K562 (cell line): ENCODE results near the gene TGFBR3L. TPM values are rescaled to one million over a fixed set of nuclear protein-coding genes. Genes with fewer than 3 reads are reported as not detected.
A peak's percentile ranks its signal among the peaks of the same experiment; 100 is the strongest.

Experiments
- BRF1 ChIP-seq: IDR thresholded peaks from 3 replicates; pipeline ENCODE4 v1.6.1; 2011; ENCODE audit warnings: borderline replicate concordance, mild to moderate bottlenecking; ENCODE audit not compliant: insufficient read length; ENCODE audit errors: extremely low read depth
- CSDE1 ChIP-seq, 2 experiments: fragments of 450-650 bp; IDR thresholded peaks; 2 replicates each; pipeline ENCODE4 v1.6.1; 2016; ENCODE audit warnings: mild to moderate bottlenecking in 1 of 2
- DPF2 ChIP-seq: fragments of 450-650 bp; IDR thresholded peaks from 2 replicates; pipeline ENCODE4 v1.6.1; 2016
- FOXJ3 ChIP-seq: sonication (generic); formaldehyde crosslinking; IDR thresholded peaks from 2 replicates; pipeline ENCODE4 v1.4.0; 2020; ENCODE audit warnings: mild to moderate bottlenecking, missing genetic modification reagents
- KDM5B ChIP-seq: fragments of 200-600 bp; sonication (generic); IDR thresholded peaks from 2 replicates; pipeline ENCODE4 v1.6.1; 2012; ENCODE audit warnings: low read depth, mild to moderate bottlenecking, moderate library complexity, low read length, control low read depth, inconsistent platforms; ENCODE audit not compliant: insufficient replicate concordance
- KLF16 ChIP-seq: IDR thresholded peaks from 2 replicates; pipeline ENCODE4 v1.6.1; 2016; ENCODE audit warnings: antibody characterized with exemption
- MCM2 ChIP-seq: fragments of 450-650 bp; IDR thresholded peaks from 2 replicates; pipeline ENCODE4 v1.6.1; 2017; ENCODE audit warnings: low read depth, mild to moderate bottlenecking
- NFRKB ChIP-seq: fragments of 450-650 bp; IDR thresholded peaks from 2 replicates; pipeline ENCODE4 v1.6.1; 2016; ENCODE audit warnings: low read depth
- NR2C2 ChIP-seq, 2 experiments: fragments of 200-800 bp in 1 of 2; sonication (Bioruptor generic) in 1 of 2; sonication (generic) in 1 of 2; formaldehyde crosslinking in 1 of 2; IDR thresholded peaks; 2 replicates each; pipeline versions ENCODE4 v1.6.1 to v1.8.0; 2016 to 2022; ENCODE audit warnings: mild to moderate bottlenecking in 1 of 2, missing compliant biosample characterization in 1 of 2, missing genetic modification characterization in 1 of 2, missing genetic modification reagents in 1 of 2
- SMAD4 ChIP-seq: fragments of 250-450 bp; sonication (Bioruptor Pico); conservative IDR thresholded peaks from 2 replicates; pipeline ENCODE4 v1.8.0; 2021; ENCODE audit warnings: inconsistent platforms, mild to moderate bottlenecking, moderate library complexity
- SMARCA5 ChIP-seq: fragments of 450-650 bp; IDR thresholded peaks from 2 replicates; pipeline ENCODE4 v1.6.1; 2016
- TSC22D4 ChIP-seq: fragments of 450-650 bp; IDR thresholded peaks from 2 replicates; pipeline ENCODE4 v1.6.1; 2016; ENCODE audit warnings: missing genetic modification characterization, missing biosample characterization, control low read depth
- TSHZ1 ChIP-seq: fragments of 250-450 bp; sonication (Bioruptor Pico); IDR thresholded peaks from 2 replicates; pipeline ENCODE4 v1.4.0; 2020; ENCODE audit warnings: mild to moderate bottlenecking, moderate library complexity
- ZKSCAN1 ChIP-seq: fragments of 150-350 bp; IDR thresholded peaks from 2 replicates; pipeline ENCODE4 v1.6.1; 2016; ENCODE audit warnings: low read depth, low read length
- ZNF263 ChIP-seq: sonication (generic); formaldehyde crosslinking; IDR thresholded peaks from 2 replicates; pipeline ENCODE4 v1.8.0; 2022; ENCODE audit warnings: mild to moderate bottlenecking, missing genetic modification reagents, borderline replicate concordance
- ZNF282 ChIP-seq: sonication (generic); formaldehyde crosslinking; IDR thresholded peaks from 2 replicates; pipeline ENCODE4 v1.8.1; 2023; ENCODE audit warnings: missing genetic modification reagents
- polyA plus RNA-seq, 8 experiments: library from polyadenylated mRNA; depleted of rRNA in 4 of 8; stranded (reverse) in 5 of 8; unstranded in 3 of 8; fragments of >200 nt; fragmentation: Nextera tagmentation in 2 of 8; fragmentation: Illumina TruSeq in 1 of 8; extraction: Ambion mirVana in 2 of 8; extraction: Trizol in 1 of 8; gene quantifications; 2 replicates each; pipeline versions ENCODE4 v1.2.1 to v1.2.3, GENCODE V29; 2011 to 2014; ENCODE audit warnings: inconsistent platforms in 1 of 8, missing spikeins in 1 of 8
- total RNA-seq, 7 experiments: library from RNA; depleted of rRNA in 6 of 7; stranded (reverse); fragments of >200 nt in 6 of 7; fragmentation: Illumina TruSeq in 2 of 7; extraction: Trizol in 2 of 7; gene quantifications; 2 replicates each; pipeline versions ENCODE4 v1.2.1 to v1.2.3, GENCODE V29; 2011 to 2021; ENCODE audit warnings: low replicate concordance in 1 of 7
- TF ChIP-seq, protein P1 (sequence below), 3 experiments: fragments of 200-800 bp in 1 of 3; fragments of 250-450 bp in 1 of 3; fragments of 450-650 bp in 1 of 3; sonication (Bioruptor Pico) in 1 of 3; sonication (Bioruptor generic) in 1 of 3; formaldehyde crosslinking in 1 of 3; IDR thresholded peaks; 2 replicates each; pipeline versions ENCODE4 v1.6.1 to v1.8.0; 2016 to 2022; ENCODE audit warnings: mild to moderate bottlenecking in 2 of 3, missing genetic modification characterization in 2 of 3, missing compliant biosample characterization in 1 of 3, moderate library complexity in 1 of 3
- TF ChIP-seq, protein P2 (sequence below): sonication (generic); formaldehyde crosslinking; IDR thresholded peaks from 2 replicates; pipeline ENCODE4 v1.8.0; 2022; ENCODE audit warnings: mild to moderate bottlenecking, missing genetic modification reagents, borderline replicate concordance

TGFBR3L gene
- total and polyA plus RNA-seq, 9 of the 15 experiments (the other 6 are each of a cell fraction or from before 2014, with no cell fraction given), result not detected

GRCh38 chr19:7868671-7869452, 45.8 kb upstream of the TGFBR3L start (continued):
- TF ChIP-seq ZKSCAN1 (no peak), TSHZ1 (CRISPR knock-in tag) (no peak), FOXJ3 (no peak), SMARCA5 (no peak), NR2C2 (CRISPR knock-in tag; IDR thresholded peaks at IDR 0.05) (no peak), NR2C2 (tag; IDR thresholded peaks at IDR 0.05) (0 out of 2 replicates have a peak, but pooled peaks have one; percentile 13), KDM5B (peak; percentile 28), KLF16 (no peak), SMAD4 (CRISPR knock-in tag) (peak; percentile 67; the same call in 1 of the 2 replicates), DPF2 (peak; percentile 60; the same call in 1 of the 2 replicates), TSC22D4 (no peak), CSDE1 (IDR thresholded peaks at IDR 0.05) (no peak), ZNF282 (CRISPR knock-in tag) (no peak), MCM2 (no peak), BRF1 (no peak), ZNF263 (CRISPR knock-in tag) (0 out of 2 replicates have a peak, but pooled peaks have one; percentile 24), NFRKB (no peak)
- TF ChIP-seq, protein P1, sequence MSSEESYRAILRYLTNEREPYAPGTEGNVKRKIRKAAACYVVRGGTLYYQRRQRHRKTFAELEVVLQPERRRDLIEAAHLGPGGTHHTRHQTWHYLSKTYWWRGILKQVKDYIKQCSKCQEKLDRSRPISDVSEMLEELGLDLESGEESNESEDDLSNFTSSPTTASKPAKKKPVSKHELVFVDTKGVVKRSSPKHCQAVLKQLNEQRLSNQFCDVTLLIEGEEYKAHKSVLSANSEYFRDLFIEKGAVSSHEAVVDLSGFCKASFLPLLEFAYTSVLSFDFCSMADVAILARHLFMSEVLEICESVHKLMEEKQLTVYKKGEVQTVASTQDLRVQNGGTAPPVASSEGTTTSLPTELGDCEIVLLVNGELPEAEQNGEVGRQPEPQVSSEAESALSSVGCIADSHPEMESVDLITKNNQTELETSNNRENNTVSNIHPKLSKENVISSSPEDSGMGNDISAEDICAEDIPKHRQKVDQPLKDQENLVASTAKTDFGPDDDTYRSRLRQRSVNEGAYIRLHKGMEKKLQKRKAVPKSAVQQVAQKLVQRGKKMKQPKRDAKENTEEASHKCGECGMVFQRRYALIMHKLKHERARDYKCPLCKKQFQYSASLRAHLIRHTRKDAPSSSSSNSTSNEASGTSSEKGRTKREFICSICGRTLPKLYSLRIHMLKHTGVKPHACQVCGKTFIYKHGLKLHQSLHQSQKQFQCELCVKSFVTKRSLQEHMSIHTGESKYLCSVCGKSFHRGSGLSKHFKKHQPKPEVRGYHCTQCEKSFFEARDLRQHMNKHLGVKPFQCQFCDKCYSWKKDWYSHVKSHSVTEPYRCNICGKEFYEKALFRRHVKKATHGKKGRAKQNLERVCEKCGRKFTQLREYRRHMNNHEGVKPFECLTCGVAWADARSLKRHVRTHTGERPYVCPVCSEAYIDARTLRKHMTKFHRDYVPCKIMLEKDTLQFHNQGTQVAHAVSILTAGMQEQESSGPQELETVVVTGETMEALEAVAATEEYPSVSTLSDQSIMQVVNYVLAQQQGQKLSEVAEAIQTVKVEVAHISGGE (CRISPR knock-in tag; IDR thresholded peaks at IDR 0.05), result peak in 1 of 3 experiments; percentile 37; a peak in 1 of 6 replicates
- TF ChIP-seq, protein P2, sequence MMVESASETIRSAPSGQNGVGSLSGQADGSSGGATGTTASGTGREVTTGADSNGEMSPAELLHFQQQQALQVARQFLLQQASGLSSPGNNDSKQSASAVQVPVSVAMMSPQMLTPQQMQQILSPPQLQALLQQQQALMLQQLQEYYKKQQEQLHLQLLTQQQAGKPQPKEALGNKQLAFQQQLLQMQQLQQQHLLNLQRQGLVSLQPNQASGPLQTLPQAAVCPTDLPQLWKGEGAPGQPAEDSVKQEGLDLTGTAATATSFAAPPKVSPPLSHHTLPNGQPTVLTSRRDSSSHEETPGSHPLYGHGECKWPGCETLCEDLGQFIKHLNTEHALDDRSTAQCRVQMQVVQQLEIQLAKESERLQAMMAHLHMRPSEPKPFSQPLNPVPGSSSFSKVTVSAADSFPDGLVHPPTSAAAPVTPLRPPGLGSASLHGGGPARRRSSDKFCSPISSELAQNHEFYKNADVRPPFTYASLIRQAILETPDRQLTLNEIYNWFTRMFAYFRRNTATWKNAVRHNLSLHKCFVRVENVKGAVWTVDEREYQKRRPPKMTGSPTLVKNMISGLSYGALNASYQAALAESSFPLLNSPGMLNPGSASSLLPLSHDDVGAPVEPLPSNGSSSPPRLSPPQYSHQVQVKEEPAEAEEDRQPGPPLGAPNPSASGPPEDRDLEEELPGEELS (CRISPR knock-in tag), result no peak
